Measurements from ENCODE around the gene FRMD3.

The FRMD3 gene

DNA sequence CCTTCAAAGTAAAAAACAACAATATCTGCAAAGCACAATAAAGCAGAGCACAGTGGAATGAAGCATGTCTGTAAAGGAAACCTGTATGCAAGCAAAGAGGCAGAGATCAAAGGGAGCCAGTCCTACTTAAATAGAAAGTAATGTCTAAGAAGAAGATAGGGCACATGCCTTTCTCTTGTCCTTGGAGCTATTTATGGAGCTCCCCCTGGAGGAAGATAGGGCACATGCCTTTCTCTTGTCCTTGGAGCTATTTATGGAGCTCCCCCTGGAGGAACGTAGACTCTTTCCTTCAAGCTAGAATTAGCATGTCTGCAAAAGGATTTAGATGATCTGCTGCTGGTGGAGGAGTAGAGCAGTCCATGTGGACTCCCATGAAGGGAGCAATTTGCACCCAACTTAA is 307.2 kb downstream of the FRMD3 start:
- Histone ChIP-seq H3K4me3 (ENCODE audit: low read depth, low read length) (no peak overlapping the region), H3K27me3 (no peaks in the 10 kb centered on the region), H3K9me3 (no peaks in the 10 kb centered on the region), H3K4me1 (peaks cover 11% of the 10 kb centered on the region), H3K36me3 (no peaks in the 10 kb centered on the region)
- no peak for DNase-seq
- TF ChIP-seq, protein P1, sequence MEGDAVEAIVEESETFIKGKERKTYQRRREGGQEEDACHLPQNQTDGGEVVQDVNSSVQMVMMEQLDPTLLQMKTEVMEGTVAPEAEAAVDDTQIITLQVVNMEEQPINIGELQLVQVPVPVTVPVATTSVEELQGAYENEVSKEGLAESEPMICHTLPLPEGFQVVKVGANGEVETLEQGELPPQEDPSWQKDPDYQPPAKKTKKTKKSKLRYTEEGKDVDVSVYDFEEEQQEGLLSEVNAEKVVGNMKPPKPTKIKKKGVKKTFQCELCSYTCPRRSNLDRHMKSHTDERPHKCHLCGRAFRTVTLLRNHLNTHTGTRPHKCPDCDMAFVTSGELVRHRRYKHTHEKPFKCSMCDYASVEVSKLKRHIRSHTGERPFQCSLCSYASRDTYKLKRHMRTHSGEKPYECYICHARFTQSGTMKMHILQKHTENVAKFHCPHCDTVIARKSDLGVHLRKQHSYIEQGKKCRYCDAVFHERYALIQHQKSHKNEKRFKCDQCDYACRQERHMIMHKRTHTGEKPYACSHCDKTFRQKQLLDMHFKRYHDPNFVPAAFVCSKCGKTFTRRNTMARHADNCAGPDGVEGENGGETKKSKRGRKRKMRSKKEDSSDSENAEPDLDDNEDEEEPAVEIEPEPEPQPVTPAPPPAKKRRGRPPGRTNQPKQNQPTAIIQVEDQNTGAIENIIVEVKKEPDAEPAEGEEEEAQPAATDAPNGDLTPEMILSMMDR (IDR thresholded peaks at IDR 0.05; ENCODE audit: low read depth, low read length): peak; percentile 25; the same call in 1 of the 2 replicates

- Histone ChIP-seq H3K4me3 (ENCODE audit: low read depth, low read length) (no peak overlapping the region), H3K36me3 (no peaks in the 10 kb centered on the region), H3K4me1 (peaks cover 29% of the 10 kb centered on the region), H3K27me3 (no peaks in the 10 kb centered on the region), H3K9me3 (no peaks in the 10 kb centered on the region)
- TF ChIP-seq, protein P1 (IDR thresholded peaks at IDR 0.05; ENCODE audit: low read depth, low read length): no peak
- DNase-seq: no peak
These were observed 317.5 kb downstream of the FRMD3 start for GRCh38 chr9:83220730-83221129.

GRCh38 chr9:83219924-83220438 is 318.2 kb downstream of the FRMD3 start:
- no peak for DNase-seq
- H3K4me3 ChIP-seq (ENCODE audit: low read depth, low read length): peak overlapping the region; percentile 74

GRCh38 chr9:83219154-83219923 is 318.9 kb downstream of the FRMD3 start:
- DNase-seq: peak; percentile 70
- TF ChIP-seq, protein P1 (IDR thresholded peaks at IDR 0.05; ENCODE audit: low read depth, low read length): peak; percentile 53
- Histone ChIP-seq H3K4me3 (ENCODE audit: low read depth, low read length) (peak overlapping the region; percentile 74), H3K27me3 (no peaks in the 10 kb centered on the region), H3K4me1 (peaks cover 29% of the 10 kb centered on the region), H3K36me3 (no peaks in the 10 kb centered on the region), H3K9me3 (no peaks in the 10 kb centered on the region)

More at GRCh38 chr9:83219924-83220438, 318.2 kb downstream of the FRMD3 start:
- H3K36me3 ChIP-seq: no peaks in the 10 kb centered on the region
- peaks cover 29% of the 10 kb centered on the region for H3K4me1 ChIP-seq
- no peaks in the 10 kb centered on the region for H3K27me3 ChIP-seq
- H3K9me3 ChIP-seq: no peaks in the 10 kb centered on the region
- TF ChIP-seq, protein P1 (IDR thresholded peaks at IDR 0.05; ENCODE audit: low read depth, low read length): no peak

GRCh38 chr9:83218411-83219090 is 319.6 kb downstream of the FRMD3 start:
- no peak for DNase-seq
- TF ChIP-seq, protein P1 (IDR thresholded peaks at IDR 0.05; ENCODE audit: low read depth, low read length): no peak
- Histone ChIP-seq H3K9me3 (no peaks in the 10 kb centered on the region), H3K4me1 (peaks cover 29% of the 10 kb centered on the region), H3K4me3 (ENCODE audit: low read depth, low read length) (peak overlapping the region; percentile 74; the same call in 1 of the 2 replicates), H3K36me3 (no peaks in the 10 kb centered on the region), H3K27me3 (no peaks in the 10 kb centered on the region)

All from BE2C (cell line).